Stimulated activated CD4-positive, alpha-beta T cell treated with anti-CD3 and anti-CD28 coated beads, Interleukin-1b, Interleukin-23, amount 100 ng/mL, for 4 hours (primary cell): ENCODE data around the gene SULT2B1.

ENCODE experiments used
- DNase-seq, 2 donors: peaks; one replicate each; pipeline ENCODE4 v3.0.0-alpha.2; 2020; ENCODE audit warnings: low read depth in 2 of 2

SULT2B1 gene

GRCh38 chr19:48600679-48601417, 48.9 kb downstream of the SULT2B1 start:
- DNase-seq: no peak

- DNase-seq: no peak
Observed at GRCh38 chr19:48603001-48603400, 51.0 kb downstream of the SULT2B1 start.

DNA sequence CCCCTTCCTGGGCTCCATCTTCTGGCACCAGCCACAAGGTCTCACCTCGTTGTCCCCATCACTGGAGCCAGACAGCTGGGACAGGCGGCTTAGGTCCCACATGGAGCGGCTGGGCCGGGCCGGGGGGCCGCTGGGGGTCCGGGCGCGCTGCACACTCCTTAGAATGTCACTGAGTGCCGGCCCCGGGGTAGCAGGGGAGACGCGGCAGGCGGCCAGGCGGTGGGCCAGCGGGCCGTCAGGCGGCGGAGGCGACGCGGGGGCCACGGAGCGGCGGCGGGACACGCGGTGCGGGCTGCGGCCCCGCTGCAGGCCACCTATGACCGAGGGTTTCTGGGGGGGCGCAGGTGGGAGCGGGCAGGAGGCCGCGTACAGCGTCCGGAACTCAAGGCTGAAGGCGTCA, 51.5 kb downstream of the SULT2B1 start:
- no peak for DNase-seq

DNA sequence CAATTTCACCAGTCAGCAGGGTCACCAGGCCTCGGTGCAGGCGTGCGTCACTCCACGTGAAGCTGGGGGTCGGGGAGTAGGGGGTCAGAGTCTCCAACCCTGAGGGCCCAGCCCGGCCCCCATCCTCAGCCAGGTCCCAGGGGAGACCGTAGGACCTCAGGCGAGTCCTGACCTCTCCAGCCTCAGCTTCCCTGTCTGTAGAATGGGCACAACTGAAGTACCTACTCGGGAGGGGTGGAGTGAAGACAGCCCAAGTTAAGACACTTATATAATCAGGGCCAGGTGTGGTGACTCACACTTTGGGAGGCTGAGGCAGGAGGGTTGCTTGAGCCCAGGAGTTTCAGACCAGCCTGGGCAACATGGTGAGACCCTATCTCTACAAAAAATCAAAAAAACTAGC, 51.9 kb downstream of the SULT2B1 start:
- no peak for DNase-seq

DNA sequence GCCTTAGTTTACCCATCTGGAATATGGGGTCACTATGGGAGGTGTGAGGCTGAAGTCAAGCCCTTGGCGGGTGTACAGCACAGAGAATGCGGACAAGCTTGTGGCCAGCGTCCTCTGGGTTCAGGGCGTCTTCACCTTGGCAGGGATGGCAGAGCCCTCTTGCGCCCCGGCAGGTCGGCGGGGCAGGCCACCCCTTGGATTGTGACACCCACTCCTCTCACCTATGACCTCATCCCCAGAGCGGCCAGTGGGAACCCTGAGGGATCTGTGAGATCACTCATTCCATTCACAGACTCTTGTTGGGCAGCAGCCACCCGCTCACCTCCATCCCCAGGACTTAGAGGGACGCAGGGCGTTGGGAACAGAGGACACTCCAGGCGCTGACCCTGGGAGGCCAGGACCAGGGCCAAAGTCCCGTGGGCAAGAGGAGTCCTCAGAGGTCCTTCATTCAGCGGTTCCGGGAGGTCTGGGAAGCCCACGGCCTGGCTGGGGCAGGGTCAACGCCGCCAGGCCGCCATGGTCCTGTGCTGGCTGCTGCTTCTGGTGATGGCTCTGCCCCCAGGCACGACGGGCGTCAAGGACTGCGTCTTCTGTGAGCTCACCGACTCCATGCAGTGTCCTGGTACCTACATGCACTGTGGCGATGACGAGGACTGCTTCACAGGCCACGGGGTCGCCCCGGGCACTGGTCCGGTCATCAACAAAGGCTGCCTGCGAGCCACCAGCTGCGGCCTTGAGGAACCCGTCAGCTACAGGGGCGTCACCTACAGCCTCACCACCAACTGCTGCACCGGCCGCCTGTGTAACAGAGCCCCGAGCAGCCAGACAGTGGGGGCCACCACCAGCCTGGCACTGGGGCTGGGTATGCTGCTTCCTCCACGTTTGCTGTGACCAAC, 54.7 kb downstream of the SULT2B1 start, which contains the start of gene SPACA4:
Gene SPACA4, plus strand, starts transcription at position 280 of the 896 bp plus-strand sequence. Its CDS starts 237 bp downstream, at position 517.
- no peak for DNase-seq

DNA sequence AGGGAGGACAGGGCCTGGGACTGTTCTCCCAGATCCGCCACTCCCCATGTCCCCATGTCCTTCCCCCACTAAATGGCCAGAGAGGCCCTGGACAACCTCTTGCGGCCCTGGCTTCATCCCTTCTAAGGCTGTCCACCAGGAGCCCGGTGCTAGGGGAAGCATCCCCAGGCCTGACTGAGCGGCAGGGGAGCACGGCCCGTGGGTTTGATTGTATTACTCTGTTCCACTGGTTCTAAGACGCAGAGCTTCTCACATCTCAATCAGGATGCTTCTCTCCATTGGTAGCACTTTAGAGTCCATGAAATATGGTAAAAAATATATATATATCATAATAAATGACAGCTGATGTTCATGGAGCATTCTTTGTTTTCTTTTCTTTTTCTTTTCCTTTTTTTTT, 55.4 kb downstream of the SULT2B1 start:
- DNase-seq: no peak

DNA sequence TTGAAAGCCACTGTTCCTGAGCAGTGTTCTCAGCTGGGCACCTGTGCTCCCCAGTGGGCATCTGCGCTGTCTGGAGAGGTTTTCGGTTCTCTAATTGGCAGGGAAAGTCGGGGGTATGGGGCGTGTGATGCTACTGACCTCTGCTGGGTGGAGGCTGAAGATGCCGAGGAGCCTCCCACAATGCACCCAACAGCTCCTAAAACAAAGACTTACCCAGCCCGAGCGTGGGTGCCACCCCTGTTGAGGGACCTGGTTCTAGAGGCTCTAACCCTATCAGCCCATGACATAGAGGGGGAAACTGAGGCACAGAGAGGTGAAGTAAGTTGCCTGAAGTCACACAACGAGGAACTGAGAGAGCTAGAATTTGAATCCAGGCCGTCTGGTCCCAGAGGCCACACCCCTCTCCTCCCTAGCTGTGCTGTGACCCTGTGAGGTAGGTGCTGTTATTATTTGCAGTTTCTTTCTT, 56.9 kb downstream of the SULT2B1 start:
- DNase-seq: no peak

DNA sequence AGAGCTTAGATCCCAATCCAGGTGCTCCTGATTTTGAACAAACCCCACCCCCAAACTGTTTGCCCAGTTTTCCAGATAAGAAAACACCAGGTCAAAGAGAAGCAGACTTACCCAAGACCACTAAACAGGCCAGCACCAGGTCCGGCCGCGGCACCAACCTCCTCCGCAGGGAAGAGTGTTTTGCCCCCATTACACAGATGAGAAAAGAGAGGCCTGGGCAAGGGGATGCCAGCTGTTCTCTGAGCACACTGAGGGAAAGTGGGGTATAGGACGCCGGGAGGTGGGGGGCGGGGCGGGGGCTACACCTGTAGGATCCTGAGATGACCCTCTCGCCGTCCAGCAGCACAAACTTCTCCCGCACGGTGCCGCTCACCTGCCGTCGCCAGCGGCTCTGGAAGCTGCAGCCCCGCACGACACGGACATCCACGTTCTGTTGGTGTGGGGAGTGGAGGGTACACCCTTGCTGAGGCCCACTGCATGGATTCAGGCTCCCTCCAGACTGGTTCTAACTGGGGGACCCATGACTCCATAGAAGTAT, 57.7 kb downstream of the SULT2B1 start:
- DNase-seq: no peak

DNA sequence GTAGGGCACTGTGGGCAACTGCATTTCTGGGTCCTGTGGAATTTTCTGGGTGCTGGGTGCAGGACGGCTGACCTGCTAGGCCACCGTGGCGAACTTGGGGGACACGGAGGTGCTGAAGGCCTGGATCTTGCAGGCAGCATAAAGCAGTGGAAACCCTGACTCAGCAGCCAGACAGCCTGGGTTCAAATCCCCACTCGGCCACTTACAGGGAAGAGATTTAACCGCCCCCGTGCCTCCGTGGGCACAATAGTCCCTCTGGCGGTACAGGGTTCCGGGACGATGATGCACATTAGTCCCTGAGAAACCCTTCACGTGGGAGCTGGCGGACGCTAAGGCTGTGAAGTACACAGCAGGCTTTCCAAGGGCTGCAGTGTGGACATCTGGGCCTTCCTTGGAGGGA, 59.9 kb downstream of the SULT2B1 start:
- DNase-seq: no peak

DNA sequence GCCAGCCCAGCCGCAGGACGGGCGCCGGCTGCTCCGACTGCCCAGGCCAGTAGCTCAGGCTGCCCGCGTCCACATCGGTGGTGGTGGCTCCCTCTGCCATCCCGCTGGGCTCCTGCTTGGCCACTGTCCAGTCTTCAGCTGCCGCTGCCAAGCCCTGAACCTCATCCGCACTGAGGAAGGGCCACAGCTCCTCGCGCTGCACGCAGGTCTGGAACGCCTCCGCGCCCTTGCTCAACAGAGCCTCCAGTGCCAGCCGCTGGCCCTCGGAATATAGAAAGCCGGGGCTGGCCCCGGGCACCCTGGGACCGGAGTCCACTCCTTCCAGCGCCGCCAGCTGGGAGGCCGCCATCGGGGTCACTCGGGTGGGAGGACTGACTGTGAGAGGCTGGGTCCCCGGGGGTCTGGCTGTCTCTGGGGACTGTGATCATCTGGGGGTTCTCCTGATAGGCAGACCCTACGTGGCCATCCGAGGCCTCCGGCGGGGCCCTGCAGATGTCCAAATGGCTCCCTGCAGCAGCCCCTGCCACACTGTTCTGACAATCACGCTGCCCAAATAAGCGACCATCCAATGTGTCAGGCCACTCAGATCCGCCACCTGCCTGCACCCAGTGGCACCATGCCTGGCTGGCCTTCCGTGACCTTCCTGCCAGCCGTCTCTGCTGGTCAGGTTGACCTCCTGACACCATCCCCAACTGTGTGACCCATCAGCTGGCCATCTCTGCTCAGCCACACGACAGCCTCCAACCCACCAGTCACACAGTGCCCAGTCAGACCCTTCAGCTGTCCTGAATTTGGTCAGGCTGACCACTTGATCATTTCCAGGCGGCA, 61.3 kb downstream of the SULT2B1 start:
- no peak for DNase-seq

DNA sequence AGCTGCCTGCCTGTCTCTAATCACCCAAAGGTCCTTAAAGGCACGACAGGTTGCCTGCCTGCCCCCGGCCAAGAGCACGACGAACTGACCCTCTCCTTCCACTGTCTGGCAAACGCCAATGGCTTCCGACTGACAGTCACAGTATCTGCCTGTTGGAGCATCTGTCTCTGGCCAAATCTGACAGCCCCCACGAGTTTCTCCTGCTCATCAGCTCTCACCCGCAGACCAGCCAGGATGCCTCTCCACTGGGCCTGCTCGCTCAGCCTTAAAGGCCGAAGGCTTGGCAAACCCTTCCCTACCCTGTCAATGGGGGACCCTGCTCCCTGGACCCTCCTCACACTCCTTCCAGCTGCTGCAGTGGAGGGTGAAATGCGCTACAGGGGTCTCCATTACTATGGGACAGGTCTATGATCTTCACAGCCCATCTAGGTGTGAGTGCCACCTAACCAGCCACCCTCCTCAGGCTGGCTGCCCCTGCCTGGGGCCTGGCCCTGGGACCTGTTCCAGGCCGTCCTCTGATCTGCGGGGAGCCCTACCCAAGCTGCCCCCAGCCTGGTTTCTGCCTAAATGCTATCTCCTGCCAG, 62.0 kb downstream of the SULT2B1 start:
- DNase-seq: no peak

DNA sequence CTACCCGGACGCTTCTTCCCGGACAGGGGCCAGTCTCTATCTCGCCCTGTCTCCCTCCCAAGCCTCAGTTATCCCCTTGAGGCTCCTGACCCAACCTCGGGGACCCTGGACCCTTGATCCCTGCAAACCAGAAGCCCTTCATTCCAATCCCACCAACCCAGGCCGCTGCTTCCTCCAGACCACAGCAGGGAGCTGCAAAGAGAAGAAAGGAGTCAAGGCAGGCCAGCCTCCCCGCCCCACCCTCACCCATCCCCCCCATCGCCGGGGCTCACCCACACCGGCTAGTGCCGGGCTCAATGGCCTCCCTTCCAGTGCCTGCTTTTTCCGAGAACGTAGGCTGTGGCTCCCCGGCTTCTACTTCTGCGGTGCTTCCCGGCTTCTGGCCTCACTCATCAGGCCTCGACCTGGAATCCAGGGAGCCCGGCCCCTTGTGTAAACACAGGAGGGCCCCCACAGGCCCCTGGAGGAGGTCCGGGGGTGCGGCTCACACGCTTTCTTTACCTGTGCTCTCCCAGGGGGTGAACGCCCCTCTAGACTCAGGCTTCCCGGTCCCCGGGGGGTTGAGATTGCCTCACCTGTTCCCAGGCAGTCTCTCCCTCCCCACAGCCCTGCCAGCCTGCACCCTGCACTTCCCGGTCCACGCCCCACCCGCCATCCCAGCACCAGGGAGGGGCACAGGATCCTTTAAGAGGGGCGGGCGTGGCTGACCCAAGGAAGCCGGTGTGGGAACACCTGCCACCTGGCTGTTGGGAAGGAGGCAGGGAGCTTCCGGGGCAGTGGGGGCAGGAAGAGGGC, 62.7 kb downstream of the SULT2B1 start, which contains the start of gene FAM83E:
Gene FAM83E, minus strand, starts transcription at position 641 of the 795 bp plus-strand sequence. CDS start 1,704 bp downstream, outside the sequence.
- peak in 1 of 2 donors; percentile 32 for DNase-seq

- DNase-seq: no peak
Observed at GRCh38 chr19:48615231-48616040, 63.5 kb downstream of the SULT2B1 start.

GRCh38 chr19:48616041-48616436, 64.1 kb downstream of the SULT2B1 start:
- DNase-seq: no peak

DNA sequence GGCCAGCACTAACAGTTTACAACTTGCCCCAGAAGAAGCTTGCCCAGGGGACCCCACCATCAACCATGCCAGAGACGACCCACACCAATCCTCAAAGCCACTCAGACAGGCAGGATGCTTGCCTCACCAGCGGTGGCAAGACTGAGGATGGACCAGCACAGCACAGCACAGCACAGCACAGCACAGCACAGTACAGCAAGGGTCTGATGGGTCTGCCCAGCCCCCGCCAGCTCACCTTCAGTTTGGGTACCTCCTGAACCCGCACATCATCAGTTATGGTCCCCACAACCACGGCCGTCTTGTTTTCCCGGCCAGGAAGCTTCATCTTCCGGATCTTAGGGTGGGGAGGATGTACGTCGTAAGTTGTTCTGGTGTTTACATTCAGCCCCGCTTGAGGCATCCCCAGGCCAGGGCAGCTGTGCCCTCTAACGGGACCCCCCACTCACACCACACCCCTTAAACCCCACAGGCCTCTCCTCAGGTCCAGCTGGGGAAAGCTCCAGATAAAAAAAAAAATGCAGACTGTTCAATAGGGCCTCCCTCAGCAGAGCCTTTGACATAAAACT, 64.6 kb downstream of the SULT2B1 start:
- DNase-seq: no peak

GRCh38 chr19:48617146-48617937, 65.4 kb downstream of the SULT2B1 start:
- no peak for DNase-seq

- DNase-seq: no peak
Observed at GRCh38 chr19:48618278-48618915, 66.4 kb downstream of the SULT2B1 start.
